Cardiac fibroblast (primary cell): ENCODE results near the gene SCGB3A1.

ENCODE experiments used
- DNase-seq, 2 donors: peaks; one replicate each; pipeline versions ENCODE4 v3.0.0 to v3.0.0-alpha.2; 2010; ENCODE audit warnings: low read depth in 2 of 2
- H3K4me3 ChIP-seq, 2 donors: replicated peaks in 1 of 2; 1 replicate in 1 of 2; 2 replicates in 1 of 2; pipeline ENCODE4 v1.5.1; 2011; ENCODE audit warnings: low read depth in 2 of 2, low read length in 2 of 2, mild to moderate bottlenecking in 2 of 2, moderate library complexity in 1 of 2
- TF ChIP-seq, protein P1 (sequence below): IDR thresholded peaks from one replicate; pipeline ENCODE4 v1.5.1; 2011; ENCODE audit warnings: low read depth, mild to moderate bottlenecking, low read length, inconsistent platforms

Gene SCGB3A1

DNA sequence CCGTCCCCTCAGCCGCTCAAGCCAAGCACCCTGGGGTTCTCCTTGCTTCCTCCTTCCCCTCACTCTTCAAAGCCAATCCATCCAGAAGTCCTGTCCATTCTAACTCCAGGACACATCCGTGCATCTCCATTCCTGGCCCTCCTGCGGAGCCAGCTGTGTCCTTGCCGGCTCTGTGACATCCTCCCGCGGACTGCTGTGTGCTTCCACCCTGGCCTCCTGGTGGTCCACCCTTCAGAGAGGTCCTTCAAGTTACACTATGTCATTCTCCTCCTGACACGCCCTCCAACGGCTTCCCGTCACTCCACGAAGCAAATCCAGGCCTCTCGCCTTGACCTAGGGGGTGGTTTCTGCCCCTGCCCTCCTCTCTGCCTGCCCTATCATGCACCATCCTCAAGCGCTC, 13.0 kb upstream of the SCGB3A1 start:
- DNase-seq: no peak
- no peak overlapping the region for H3K4me3 ChIP-seq
- TF ChIP-seq, protein P1, sequence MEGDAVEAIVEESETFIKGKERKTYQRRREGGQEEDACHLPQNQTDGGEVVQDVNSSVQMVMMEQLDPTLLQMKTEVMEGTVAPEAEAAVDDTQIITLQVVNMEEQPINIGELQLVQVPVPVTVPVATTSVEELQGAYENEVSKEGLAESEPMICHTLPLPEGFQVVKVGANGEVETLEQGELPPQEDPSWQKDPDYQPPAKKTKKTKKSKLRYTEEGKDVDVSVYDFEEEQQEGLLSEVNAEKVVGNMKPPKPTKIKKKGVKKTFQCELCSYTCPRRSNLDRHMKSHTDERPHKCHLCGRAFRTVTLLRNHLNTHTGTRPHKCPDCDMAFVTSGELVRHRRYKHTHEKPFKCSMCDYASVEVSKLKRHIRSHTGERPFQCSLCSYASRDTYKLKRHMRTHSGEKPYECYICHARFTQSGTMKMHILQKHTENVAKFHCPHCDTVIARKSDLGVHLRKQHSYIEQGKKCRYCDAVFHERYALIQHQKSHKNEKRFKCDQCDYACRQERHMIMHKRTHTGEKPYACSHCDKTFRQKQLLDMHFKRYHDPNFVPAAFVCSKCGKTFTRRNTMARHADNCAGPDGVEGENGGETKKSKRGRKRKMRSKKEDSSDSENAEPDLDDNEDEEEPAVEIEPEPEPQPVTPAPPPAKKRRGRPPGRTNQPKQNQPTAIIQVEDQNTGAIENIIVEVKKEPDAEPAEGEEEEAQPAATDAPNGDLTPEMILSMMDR: no peak

DNA sequence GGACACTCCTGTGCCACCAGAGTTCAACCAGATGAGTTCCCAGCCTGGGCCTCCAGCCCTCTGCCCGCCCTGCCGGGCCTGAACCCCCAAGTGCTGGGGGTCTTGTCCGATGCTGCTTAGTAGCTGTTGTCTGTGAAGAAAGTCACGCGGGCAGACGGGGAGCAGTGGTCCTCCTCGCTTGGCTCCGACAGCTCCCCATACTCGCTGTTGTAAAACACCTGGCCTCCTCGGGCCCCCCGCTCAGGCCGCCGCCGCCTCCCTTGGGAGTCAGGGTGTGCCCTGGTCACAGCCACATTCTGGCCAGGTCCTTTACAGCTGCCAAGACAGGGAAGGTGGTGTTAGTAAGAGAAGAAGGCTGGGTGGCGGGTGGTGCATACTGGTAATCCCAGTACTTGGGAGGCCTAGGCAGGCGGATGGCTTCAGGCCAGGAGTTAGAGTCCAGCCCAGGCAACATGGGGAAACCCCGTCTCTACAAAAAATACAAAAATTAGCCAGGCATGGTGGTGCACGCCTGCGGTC, 11.8 kb upstream of the SCGB3A1 start:
- DNase-seq: no peak
- no peak overlapping the region for H3K4me3 ChIP-seq
- TF ChIP-seq, protein P1: no peak

DNA sequence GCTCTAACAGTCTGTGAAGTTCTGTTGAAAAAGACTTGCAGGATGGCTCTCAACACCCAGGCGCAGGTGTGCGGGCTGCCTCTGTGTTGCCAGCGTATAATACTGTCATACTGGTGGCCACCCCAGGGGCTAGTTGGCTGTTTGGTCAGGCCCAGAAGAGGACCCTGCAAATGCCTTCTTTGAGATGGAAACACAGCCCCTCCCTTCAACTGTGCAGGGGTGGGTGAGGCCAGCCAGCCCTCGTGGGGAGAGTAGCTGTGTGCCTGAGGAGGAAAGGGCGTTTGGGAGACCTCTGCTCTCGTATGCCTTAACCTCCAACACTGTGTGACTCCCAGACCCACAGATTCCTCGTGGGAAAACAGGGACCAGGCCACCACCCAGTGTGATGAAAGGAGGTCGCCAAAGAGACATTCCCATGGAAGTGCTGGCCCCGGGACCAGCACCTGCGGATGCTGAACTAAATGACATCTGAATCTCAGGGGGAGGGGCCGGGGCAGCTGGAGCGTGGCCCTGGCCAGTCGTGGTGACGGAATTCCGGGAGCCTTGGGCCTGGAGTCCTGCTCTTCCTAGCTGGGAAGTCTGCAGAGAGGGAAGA, 11.3 kb upstream of the SCGB3A1 start:
- H3K4me3 ChIP-seq: no peak overlapping the region
- DNase-seq: no peak
- TF ChIP-seq, protein P1: no peak

DNA sequence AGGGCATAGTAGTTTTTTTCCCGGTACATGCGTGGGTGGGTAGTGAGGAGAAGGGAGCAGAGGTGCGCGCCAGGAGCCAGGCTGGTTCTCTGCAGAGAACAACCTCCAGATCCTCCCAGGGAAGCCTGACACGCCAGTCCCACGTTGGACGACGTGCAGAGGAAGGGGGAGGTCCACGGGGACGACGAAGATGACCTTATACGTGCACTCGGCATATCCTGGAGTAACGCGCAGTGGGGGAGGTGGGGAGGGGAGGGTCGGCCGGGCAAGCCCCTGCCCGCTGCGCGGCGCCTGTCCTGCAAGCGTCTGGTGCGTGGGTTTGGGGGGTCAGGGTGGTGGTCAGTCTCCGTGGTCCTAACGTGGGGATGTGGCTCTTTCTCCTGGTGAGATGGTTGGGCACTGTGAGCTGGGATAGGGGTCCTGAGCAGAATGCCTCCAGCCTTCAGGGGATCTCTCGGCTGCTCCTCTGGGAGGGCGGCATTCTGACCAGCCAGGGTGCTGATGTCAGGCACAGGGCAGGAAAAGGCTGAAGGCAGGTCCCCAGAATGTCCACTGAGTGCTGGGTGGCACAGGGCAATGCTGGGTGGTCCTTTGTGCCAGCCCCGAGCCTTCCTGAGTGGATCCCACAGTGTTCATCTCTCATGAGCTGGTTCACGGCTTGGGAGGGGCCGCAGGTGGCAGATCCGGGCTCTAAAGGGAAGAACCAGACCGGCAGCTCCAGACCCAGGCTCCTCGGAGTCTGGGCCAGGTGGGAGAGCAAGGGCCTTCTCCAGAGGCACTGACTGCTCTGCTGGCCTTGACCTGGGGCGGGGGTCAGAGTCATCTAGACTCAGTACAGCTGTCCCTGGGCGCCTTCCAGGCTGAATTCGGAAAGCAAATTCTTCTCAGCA, 10.5 kb upstream of the SCGB3A1 start:
- TF ChIP-seq, protein P1: no peak
- DNase-seq: no peak
- no peak overlapping the region for H3K4me3 ChIP-seq

DNA sequence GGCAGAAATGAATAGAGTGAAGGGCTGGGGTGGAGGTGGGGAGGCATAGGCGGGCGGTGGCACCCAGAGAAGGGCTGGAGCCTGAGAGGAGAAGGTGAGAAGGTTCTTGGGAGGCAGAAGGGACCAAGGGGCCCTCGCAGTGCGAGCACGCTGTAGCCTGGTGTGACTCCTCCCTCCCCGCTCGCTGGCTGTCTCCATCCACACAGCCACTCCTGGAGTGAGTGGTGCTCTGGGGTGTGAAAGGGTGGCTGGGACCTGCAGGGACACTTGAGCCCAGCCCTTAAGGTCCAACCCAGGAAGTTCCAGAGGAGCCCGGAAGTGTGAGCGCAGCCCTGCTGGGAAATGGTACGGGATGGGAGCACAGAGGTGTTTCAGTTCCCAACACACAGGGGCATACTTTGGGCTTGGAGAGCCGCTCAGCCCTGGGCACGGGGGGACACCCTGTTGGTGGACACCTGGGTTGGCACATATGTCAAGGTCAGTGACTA, 9.3 kb upstream of the SCGB3A1 start:
- no peak for DNase-seq

DNA sequence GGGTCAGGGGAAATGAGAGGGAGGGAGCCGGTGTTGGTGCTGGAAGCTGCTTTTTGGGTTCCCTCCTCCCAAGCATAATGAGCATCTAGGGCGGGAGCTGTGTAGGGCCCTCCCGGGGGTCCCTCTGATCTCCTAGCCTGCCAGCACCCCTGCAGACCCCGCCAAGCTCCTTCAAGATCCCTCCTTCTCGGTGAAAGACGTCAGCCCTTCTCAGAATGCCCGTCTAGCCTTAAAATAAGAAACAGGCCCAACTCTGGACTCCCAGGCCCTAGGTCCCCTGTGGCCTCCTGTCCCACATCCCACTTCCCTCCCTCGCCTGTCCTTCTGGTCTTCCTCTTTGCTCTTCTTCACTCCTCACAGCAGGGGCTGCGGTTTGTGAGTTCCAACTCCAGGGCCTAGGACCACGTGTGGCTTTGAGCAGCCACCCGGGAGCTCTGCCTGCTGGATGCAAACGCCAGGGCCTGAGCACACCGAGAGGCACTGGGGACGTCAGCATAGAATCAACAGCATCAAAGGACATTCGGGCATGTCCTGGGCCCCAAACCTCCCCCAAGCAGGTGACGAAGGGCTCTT, 8.8 kb upstream of the SCGB3A1 start:
- TF ChIP-seq, protein P1: no peak
- DNase-seq: no peak
- H3K4me3 ChIP-seq: no peak overlapping the region

More for the DNA sequence above, 9.3 kb upstream of the SCGB3A1 start:
- no peak overlapping the region for H3K4me3 ChIP-seq
- TF ChIP-seq, protein P1: no peak
